OCI-LY3 (cell line): Measurements from ENCODE around the gene BAD.
"Not testable (repeated sequence)": the region's sequence is repeated elsewhere in the genome, so short reads cannot be mapped to it uniquely, and the experiment has no call there.

ENCODE experiments used
- H2AFZ ChIP-seq: fragments of 200-600, 300-600 bp; shearing (Covaris generic); 2 replicates; pipeline ENCODE4 v1.6.0; 2014; ENCODE audit warnings: antibody characterized with exemption, low read depth, low read length
- H3K27ac ChIP-seq: fragments of 200-600, 300-600 bp; sonication (generic); 2 replicates; pipeline ENCODE4 v1.5.1; 2014; ENCODE audit warnings: mild to moderate bottlenecking, low read length, moderate library complexity, mixed read lengths
- H3K27me3 ChIP-seq: fragments of 200-600, 300-600 bp; sonication (generic); 2 replicates; pipeline ENCODE4 v1.6.1; 2014; ENCODE audit warnings: low read depth, low read length, mixed read lengths
- H3K36me3 ChIP-seq: fragments of 200-600, 300-600 bp; sonication (generic); replicated peaks from 2 replicates; pipeline ENCODE3; 2014; ENCODE audit warnings: low read depth, low read length, mixed read lengths
- H3K4me1 ChIP-seq: fragments of 300-600, 200-600 bp; sonication (generic); 2 replicates; pipeline ENCODE4 v1.6.1; 2014; ENCODE audit warnings: low read length, mixed read lengths
- H3K4me2 ChIP-seq: fragments of 200-600, 300-600 bp; sonication (generic); 2 replicates; pipeline ENCODE4 v1.6.1; 2014; ENCODE audit warnings: low read length, mixed read lengths
- H3K4me3 ChIP-seq: fragments of 300-600, 200-600 bp; sonication (generic); 2 replicates; pipeline ENCODE4 v1.5.1; 2014; ENCODE audit warnings: antibody characterized with exemption, mild to moderate bottlenecking, low read length, moderate library complexity
- H3K79me2 ChIP-seq: fragments of 300-600, 200-600 bp; shearing (Covaris generic); 2 replicates; pipeline ENCODE4 v1.6.1; 2014; ENCODE audit warnings: mild to moderate bottlenecking, low read length, mixed read lengths
- H3K9ac ChIP-seq: fragments of 300-600, 200-600 bp; shearing (Covaris generic); 2 replicates; pipeline ENCODE4 v1.6.0; 2014; ENCODE audit warnings: mild to moderate bottlenecking, low read length, moderate library complexity
- H3K9me3 ChIP-seq: fragments of 200-600, 300-600 bp; shearing (Covaris generic); 2 replicates; pipeline ENCODE4 v1.6.1; 2014; ENCODE audit warnings: low read length, mixed read lengths; ENCODE audit not compliant: insufficient read depth
- H4K20me1 ChIP-seq: fragments of 200-600, 300-600 bp; sonication (generic); 2 replicates; pipeline ENCODE4 v1.6.1; 2016; ENCODE audit warnings: low read length, mixed read lengths; ENCODE audit not compliant: insufficient read depth
- EZH2phosphoT487 ChIP-seq: fragments of 200-600 bp; shearing (Covaris generic); IDR thresholded peaks from 2 replicates; pipeline ENCODE4 v1.6.1; 2018; ENCODE audit warnings: antibody characterized with exemption, mixed run types, low read depth
- TF ChIP-seq, protein P1 (sequence below): fragments of 200-600, 300-600 bp; sonication (generic); IDR thresholded peaks from 2 replicates; pipeline ENCODE4 v1.5.1; 2014; ENCODE audit warnings: antibody characterized with exemption, low read length, low read depth

The BAD gene

DNA sequence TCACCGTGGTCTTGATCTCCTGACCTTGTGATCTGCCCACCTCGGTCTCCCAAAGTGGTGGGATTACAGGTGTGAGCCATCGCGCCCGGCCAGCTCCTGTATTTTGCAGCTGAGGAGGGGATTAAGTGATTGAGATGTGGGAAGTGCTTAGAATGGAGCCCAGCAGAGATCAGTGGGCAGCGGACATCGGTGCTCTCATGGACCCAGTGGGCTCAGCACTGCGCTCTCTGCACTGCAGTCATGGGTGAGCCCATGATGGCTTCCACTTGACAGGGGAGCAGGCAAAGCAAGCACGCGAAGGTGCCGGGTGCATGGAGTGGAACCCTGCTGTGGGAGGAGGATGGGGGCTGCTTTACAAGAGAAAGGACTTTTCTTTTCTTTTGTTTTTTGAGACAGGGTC lies 46.4 kb upstream of the BAD start:
- no peak overlapping the region for H3K27ac ChIP-seq
- H3K4me2 ChIP-seq = no peak overlapping the region
- no peak overlapping the region for H3K9ac ChIP-seq
- H4K20me1 ChIP-seq = 0 out of 2 replicates have a peak, but pooled peaks cover 3% of the 10 kb centered on the region
- peaks cover 13% of the 10 kb centered on the region for H3K36me3 ChIP-seq
- H3K4me1 ChIP-seq = peaks cover 26% of the 10 kb centered on the region
- H3K4me3 ChIP-seq = no peak overlapping the region
- no peaks in the 10 kb centered on the region for H3K79me2 ChIP-seq
- TF ChIP-seq EZH2phosphoT487 = no peak
- TF ChIP-seq, protein P1, sequence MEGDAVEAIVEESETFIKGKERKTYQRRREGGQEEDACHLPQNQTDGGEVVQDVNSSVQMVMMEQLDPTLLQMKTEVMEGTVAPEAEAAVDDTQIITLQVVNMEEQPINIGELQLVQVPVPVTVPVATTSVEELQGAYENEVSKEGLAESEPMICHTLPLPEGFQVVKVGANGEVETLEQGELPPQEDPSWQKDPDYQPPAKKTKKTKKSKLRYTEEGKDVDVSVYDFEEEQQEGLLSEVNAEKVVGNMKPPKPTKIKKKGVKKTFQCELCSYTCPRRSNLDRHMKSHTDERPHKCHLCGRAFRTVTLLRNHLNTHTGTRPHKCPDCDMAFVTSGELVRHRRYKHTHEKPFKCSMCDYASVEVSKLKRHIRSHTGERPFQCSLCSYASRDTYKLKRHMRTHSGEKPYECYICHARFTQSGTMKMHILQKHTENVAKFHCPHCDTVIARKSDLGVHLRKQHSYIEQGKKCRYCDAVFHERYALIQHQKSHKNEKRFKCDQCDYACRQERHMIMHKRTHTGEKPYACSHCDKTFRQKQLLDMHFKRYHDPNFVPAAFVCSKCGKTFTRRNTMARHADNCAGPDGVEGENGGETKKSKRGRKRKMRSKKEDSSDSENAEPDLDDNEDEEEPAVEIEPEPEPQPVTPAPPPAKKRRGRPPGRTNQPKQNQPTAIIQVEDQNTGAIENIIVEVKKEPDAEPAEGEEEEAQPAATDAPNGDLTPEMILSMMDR = no peak
- no peaks in the 10 kb centered on the region for H3K27me3 ChIP-seq
- H3K9me3 ChIP-seq = 0 out of 2 replicates have a peak, but pooled peaks cover 2% of the 10 kb centered on the region
- H2AFZ ChIP-seq = no peak overlapping the region

DNA sequence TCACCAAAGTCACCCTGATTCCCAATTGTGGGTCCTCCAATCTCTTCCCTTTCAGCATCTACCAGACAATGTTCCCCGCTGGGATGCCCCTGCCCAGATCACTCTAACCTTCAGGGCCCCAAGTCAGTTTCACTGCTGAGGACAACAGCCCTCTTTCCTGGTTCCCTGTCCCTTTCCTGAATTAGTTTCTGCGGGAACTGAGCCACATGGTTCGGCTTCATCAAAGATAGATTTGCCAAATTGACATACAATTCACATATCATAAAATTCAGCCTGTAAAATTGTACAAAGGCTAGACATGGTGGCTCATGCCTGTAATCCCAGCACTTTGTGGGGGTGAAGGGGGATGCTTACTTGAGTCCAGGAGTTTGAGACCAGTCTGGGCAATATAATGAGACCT lies 43.5 kb upstream of the BAD start:
- peaks cover 14% of the 10 kb centered on the region for H3K4me1 ChIP-seq
- H3K27me3 ChIP-seq = no peaks in the 10 kb centered on the region
- H3K36me3 ChIP-seq = peaks cover 2% of the 10 kb centered on the region
- no peak overlapping the region for H3K27ac ChIP-seq
- H3K4me2 ChIP-seq = no peak overlapping the region
- no peak overlapping the region for H3K9ac ChIP-seq
- TF ChIP-seq, protein P1 = no peak
- no peak for TF ChIP-seq EZH2phosphoT487
- H3K9me3 ChIP-seq = no peaks in the 10 kb centered on the region
- H3K4me3 ChIP-seq = no peak overlapping the region
- no peaks in the 10 kb centered on the region for H3K79me2 ChIP-seq
- no peaks in the 10 kb centered on the region for H4K20me1 ChIP-seq
- H2AFZ ChIP-seq = no peak overlapping the region

DNA sequence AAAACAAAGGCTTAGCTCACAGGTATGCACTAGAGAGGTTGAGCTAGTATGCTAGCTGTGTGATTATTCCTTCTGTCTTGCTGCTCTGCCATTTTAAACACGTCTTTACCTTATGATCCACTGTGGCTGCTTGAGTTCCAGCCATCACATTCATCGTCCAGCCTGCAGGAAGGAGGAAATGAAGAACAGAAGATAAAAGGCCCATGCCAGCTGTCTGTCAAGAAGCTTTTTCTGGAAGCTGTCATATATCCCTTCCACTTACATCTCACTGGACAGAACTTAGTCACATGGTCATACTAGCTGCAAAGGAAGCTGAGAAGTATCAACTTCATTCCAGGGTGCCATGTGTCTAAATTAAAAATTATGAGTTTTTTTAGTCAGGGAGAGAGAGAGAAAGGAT lies 42.9 kb upstream of the BAD start:
- H3K9me3 ChIP-seq = no peaks in the 10 kb centered on the region

DNA sequence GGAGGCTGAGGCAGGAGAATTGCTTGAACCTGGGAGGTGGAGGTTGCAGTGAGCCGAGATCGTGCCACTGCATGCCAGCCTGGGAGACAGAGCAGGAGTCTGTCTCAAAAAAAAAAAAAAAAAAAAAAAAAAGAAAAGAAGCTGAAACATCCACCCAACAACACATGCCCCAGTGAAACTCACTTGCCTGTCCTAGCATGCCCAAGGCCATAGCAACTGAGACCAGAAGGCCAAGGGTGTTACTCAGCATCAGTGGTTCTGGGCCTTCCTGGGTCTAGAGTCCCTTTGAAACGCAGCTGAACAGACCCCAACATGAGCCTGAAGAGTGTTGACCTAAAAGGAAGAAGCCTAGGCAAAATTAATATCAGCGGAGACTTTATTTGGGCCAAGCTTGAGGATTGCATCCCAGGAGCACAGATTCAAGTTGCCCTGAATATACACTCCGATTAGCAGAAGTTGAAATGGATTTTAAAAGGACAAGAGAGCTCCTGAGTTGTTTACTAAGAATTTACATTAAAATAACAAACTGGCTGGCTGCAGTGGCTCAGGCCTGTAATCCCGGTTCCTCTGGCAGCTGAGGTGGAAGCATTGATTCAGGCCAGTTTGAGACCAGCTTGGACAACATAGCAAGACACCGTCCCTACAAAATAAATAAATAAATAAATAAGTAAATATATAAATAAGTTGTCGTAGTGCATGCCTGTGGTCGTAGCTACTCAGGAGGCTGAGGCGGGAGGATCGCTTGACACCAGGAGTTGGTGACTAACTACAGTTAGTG lies 40.4 kb upstream of the BAD start:
- Histone ChIP-seq H3K4me1 (no peaks in the 10 kb centered on the region), H3K27me3 (no peaks in the 10 kb centered on the region), H3K9ac (no peak overlapping the region), H3K36me3 (peaks cover 13% of the 10 kb centered on the region), H2AFZ (no peak overlapping the region), H3K27ac (no peak overlapping the region), H3K4me3 (no peak overlapping the region), H3K9me3 (no peaks in the 10 kb centered on the region), H3K79me2 (no peaks in the 10 kb centered on the region), H4K20me1 (no peaks in the 10 kb centered on the region), H3K4me2 (no peak overlapping the region)
- TF ChIP-seq EZH2phosphoT487 = no peak
- TF ChIP-seq, protein P1 = no peak

More for the DNA sequence above, 42.9 kb upstream of the BAD start:
- Histone ChIP-seq H3K9ac (no peak overlapping the region), H2AFZ (no peak overlapping the region), H3K4me3 (no peak overlapping the region), H3K27ac (no peak overlapping the region), H3K36me3 (peaks cover 6% of the 10 kb centered on the region), H3K4me1 (peaks cover 12% of the 10 kb centered on the region), H3K27me3 (no peaks in the 10 kb centered on the region), H4K20me1 (no peaks in the 10 kb centered on the region), H3K79me2 (no peaks in the 10 kb centered on the region), H3K4me2 (no peak overlapping the region)
- TF ChIP-seq EZH2phosphoT487 = no peak
- TF ChIP-seq, protein P1 = no peak

DNA sequence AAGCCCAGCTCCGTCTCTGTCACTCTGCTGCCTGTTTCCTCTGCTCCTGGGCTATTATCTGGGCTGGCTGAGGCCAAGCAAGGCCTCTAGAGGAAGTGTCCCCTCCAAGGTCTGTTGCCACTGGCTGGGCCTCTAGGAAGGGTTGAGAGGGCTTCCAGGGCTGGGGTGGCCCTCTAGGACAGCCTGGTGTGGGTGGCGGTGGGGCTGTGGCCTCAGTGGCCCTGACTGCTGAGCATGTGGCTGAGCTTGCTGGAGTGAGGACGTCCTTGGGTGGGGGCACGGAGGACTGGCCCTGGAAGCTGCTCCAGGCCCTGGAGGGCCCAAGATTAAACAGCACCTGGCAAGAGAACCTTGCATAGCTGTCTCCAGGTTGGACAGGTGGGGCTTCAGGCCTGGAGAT lies 39.5 kb upstream of the BAD start:
- not testable (repeated sequence) for H2AFZ ChIP-seq, H3K79me2 ChIP-seq, H3K9me3 ChIP-seq, H4K20me1 ChIP-seq, H3K4me1 ChIP-seq, H3K27me3 ChIP-seq, H3K27ac ChIP-seq, H3K4me3 ChIP-seq, H3K4me2 ChIP-seq, H3K9ac ChIP-seq
- H3K36me3 ChIP-seq = peaks cover 13% of the 10 kb centered on the region
